H9 (cell line): Measurements from ENCODE around the gene ITPR2. TPM values are rescaled to one million over a fixed set of nuclear protein-coding genes. Genes with fewer than 3 reads are reported as not detected.

Experiments
- DNase-seq: peaks from one replicate; pipeline ENCODE4 v3.0.0-alpha.2; 2017
- H2AFZ ChIP-seq: one replicate; pipeline ENCODE4 v1.6.1; 2013; ENCODE audit warnings: mild to moderate bottlenecking, low read length, control low read depth, moderate library complexity
- H2AK5ac ChIP-seq: 2 replicates; pipeline ENCODE4 v1.6.1; 2013; ENCODE audit warnings: low read length, control low read depth, mixed read lengths; ENCODE audit not compliant: insufficient read length
- H2BK120ac ChIP-seq: one replicate; pipeline ENCODE4 v1.6.1; 2013; ENCODE audit warnings: low read depth, mild to moderate bottlenecking, low read length, control low read depth, inconsistent platforms; ENCODE audit not compliant: poor library complexity, severe bottlenecking
- H2BK12ac ChIP-seq: 2 replicates; pipeline ENCODE4 v1.6.1; 2013; ENCODE audit warnings: low read length, control low read depth, mixed read lengths, low read depth; ENCODE audit not compliant: insufficient read length
- H2BK15ac ChIP-seq: 2 replicates; pipeline ENCODE4 v1.6.1; 2013; ENCODE audit warnings: low read depth, low read length, control low read depth
- H2BK20ac ChIP-seq: one replicate; pipeline ENCODE4 v1.6.1; 2013; ENCODE audit warnings: low read depth, mild to moderate bottlenecking, low read length, control low read depth, inconsistent platforms; ENCODE audit not compliant: poor library complexity, severe bottlenecking
- H2BK5ac ChIP-seq: 2 replicates; pipeline ENCODE4 v1.6.1; 2013; ENCODE audit warnings: low read length, control low read depth, mixed read lengths; ENCODE audit not compliant: insufficient read length
- H3K14ac ChIP-seq: 2 replicates; pipeline ENCODE4 v1.6.1; 2013; ENCODE audit warnings: low read length, control low read depth; ENCODE audit not compliant: insufficient read depth
- H3K18ac ChIP-seq: 2 replicates; pipeline ENCODE4 v1.6.1; 2013; ENCODE audit warnings: low read depth, mild to moderate bottlenecking, mixed read lengths, low read length, control low read depth; ENCODE audit not compliant: insufficient read length
- H3K23ac ChIP-seq: 2 replicates; pipeline ENCODE4 v1.6.1; 2013; ENCODE audit warnings: low read length, control low read depth, mixed read lengths, low read depth; ENCODE audit not compliant: insufficient read length
- H3K23me2 ChIP-seq: 2 replicates; pipeline ENCODE4 v1.6.1; 2013; ENCODE audit warnings: low read depth, mild to moderate bottlenecking, mixed read lengths, low read length, control low read depth; ENCODE audit not compliant: insufficient read length, poor library complexity, severe bottlenecking
- H3K27ac ChIP-seq: 2 replicates; pipeline ENCODE4 v1.5.1; 2013; ENCODE audit warnings: low read length, control low read depth, mixed read lengths, low read depth; ENCODE audit not compliant: insufficient read length
- H3K27me3 ChIP-seq: 2 replicates; pipeline ENCODE4 v1.6.1; 2013; ENCODE audit warnings: low read length, control low read depth, inconsistent platforms; ENCODE audit not compliant: insufficient read depth
- H3K4ac ChIP-seq: 2 replicates; pipeline ENCODE4 v1.6.1; 2013; ENCODE audit warnings: low read depth, mild to moderate bottlenecking, control low read depth, inconsistent platforms, low read length, moderate library complexity
- H3K4me1 ChIP-seq: 2 replicates; pipeline ENCODE4 v1.6.1; 2013; ENCODE audit warnings: low read length, control low read depth, inconsistent platforms; ENCODE audit not compliant: insufficient read depth
- H3K4me2 ChIP-seq: 2 replicates; pipeline ENCODE4 v1.6.1; 2013; ENCODE audit warnings: low read length, control low read depth, mixed read lengths; ENCODE audit not compliant: insufficient read length, insufficient read depth
- H3K56ac ChIP-seq: 2 replicates; pipeline ENCODE4 v1.6.1; 2013; ENCODE audit warnings: low read depth, mild to moderate bottlenecking, mixed read lengths, low read length, control low read depth; ENCODE audit not compliant: insufficient read length
- H3K79me1 ChIP-seq: 2 replicates; pipeline ENCODE4 v1.6.1; 2013; ENCODE audit warnings: low read depth, mild to moderate bottlenecking, moderate library complexity, low read length, control low read depth, inconsistent platforms; ENCODE audit not compliant: insufficient read depth, poor library complexity, severe bottlenecking
- H3K79me2 ChIP-seq: 2 replicates; pipeline ENCODE4 v1.6.1; 2013; ENCODE audit warnings: low read length, control low read depth, inconsistent platforms; ENCODE audit not compliant: insufficient read depth
- H3K9ac ChIP-seq: 2 replicates; pipeline ENCODE4 v1.6.1; 2013; ENCODE audit warnings: low read length, control low read depth, mixed read lengths; ENCODE audit not compliant: insufficient read length; ENCODE audit errors: extremely low read depth
- H3K9me3 ChIP-seq: one replicate; pipeline ENCODE4 v1.6.1; 2013; ENCODE audit warnings: low read depth, low read length, inconsistent platforms; ENCODE audit not compliant: control insufficient read depth
- H3T11ph ChIP-seq: one replicate; pipeline ENCODE4 v1.6.1; 2013; ENCODE audit warnings: mild to moderate bottlenecking, low read length, control low read depth, inconsistent platforms
- H4K20me1 ChIP-seq: one replicate; pipeline ENCODE4 v1.6.1; 2013; ENCODE audit not compliant: control insufficient read depth, insufficient read length, insufficient read depth
- H4K5ac ChIP-seq: 2 replicates; pipeline ENCODE4 v1.6.1; 2013; ENCODE audit warnings: low read depth, mild to moderate bottlenecking, mixed read lengths, low read length, control low read depth; ENCODE audit not compliant: insufficient read length
- H4K8ac ChIP-seq: replicated peaks from 2 replicates; pipeline ENCODE4 v1.6.1; 2013; ENCODE audit warnings: low read length, control low read depth, mixed read lengths, low read depth; ENCODE audit not compliant: insufficient read length
- H4K91ac ChIP-seq: 2 replicates; pipeline ENCODE4 v1.6.1; 2013; ENCODE audit warnings: low read depth, mild to moderate bottlenecking, moderate library complexity, mixed read lengths, low read length, control low read depth; ENCODE audit not compliant: insufficient read length
- H3K27ac Mint-ChIP-seq, 3 experiments: 2 replicates in 2 of 3; 3 replicates in 1 of 3; pipeline ENCODE4 v1.8.0; 2020 to 2021; ENCODE audit warnings: mixed read lengths in 3 of 3, mild to moderate bottlenecking in 1 of 3, moderate library complexity in 1 of 3
- H3K27me3 Mint-ChIP-seq: 2 replicates; pipeline ENCODE4 v1.8.0; 2021; ENCODE audit warnings: low read depth, mild to moderate bottlenecking, moderate library complexity, mixed read lengths
- H3K36me3 Mint-ChIP-seq, 3 experiments: 2 replicates in 2 of 3; 3 replicates in 1 of 3; pipeline ENCODE4 v1.8.0; 2020 to 2021; ENCODE audit warnings: low read depth in 3 of 3, mixed read lengths in 3 of 3; ENCODE audit not compliant: insufficient read depth in 1 of 3
- H3K4me1 Mint-ChIP-seq, 2 experiments: 2 replicates each; pipeline ENCODE4 v1.8.0; 2020; ENCODE audit warnings: mixed read lengths in 2 of 2
- H3K4me3 Mint-ChIP-seq, 2 experiments: 2 replicates in 1 of 2; 3 replicates in 1 of 2; pipeline ENCODE4 v1.8.0; 2020 to 2021; ENCODE audit warnings: mild to moderate bottlenecking in 2 of 2, mixed read lengths in 2 of 2, moderate library complexity in 1 of 2
- H3K9me3 Mint-ChIP-seq, 2 experiments: 2 replicates in 1 of 2; 3 replicates in 1 of 2; pipeline ENCODE4 v1.8.0; 2020; ENCODE audit warnings: mild to moderate bottlenecking in 2 of 2, mixed read lengths in 2 of 2, moderate library complexity in 1 of 2
- CTCF ChIP-seq: fragments of 200-600 bp; sonication (generic); conservative IDR thresholded peaks from 3 replicates; pipeline ENCODE4 v1.8.0; 2021; ENCODE audit warnings: antibody characterized with exemption, mild to moderate bottlenecking
- WGBS: extraction: QIAGEN DNeasy Blood & Tissue Kit; methylation state at CpG from one replicate; pipeline ENCODE4 v1.1.7; 2013; ENCODE audit warnings: missing lambda C conversion rate, low lambda C conversion rate, mixed read lengths; ENCODE audit not compliant: insufficient read length; ENCODE audit errors: extremely low coverage; 5-methylcytosine and 5-hydroxymethylcytosine counted together
- total RNA-seq: library from RNA; stranded (reverse); gene quantifications from 2 replicates; pipeline ENCODE4 v1.2.1, GENCODE V29; 2021

Gene ITPR2
- total RNA-seq, 1 experiment from 2014 or later: 14.8 TPM

- no peak overlapping the region for H3K27ac ChIP-seq
- H3K56ac ChIP-seq: no peak overlapping the region
Measured at GRCh38 chr12:26345471-26346003, 487.5 kb downstream of the ITPR2 start.

More at GRCh38 chr12:26345471-26346003, 487.5 kb downstream of the ITPR2 start:
- no CpG with 5 or more reads among the region's 2 CpGs for whole genome bisulfite sequencing
- Histone ChIP-seq H2BK5ac (no peak overlapping the region), H3K14ac (no peak overlapping the region), H2BK20ac (no peak overlapping the region), H3K4ac (no peak overlapping the region), H3K27me3 (no peaks in the 10 kb centered on the region), H4K20me1 (no peaks in the 10 kb centered on the region), H4K91ac (no peak overlapping the region), H3K4me1 (no peaks in the 10 kb centered on the region), H3K23me2 (no peaks in the 10 kb centered on the region), H2BK15ac (no peak overlapping the region), H4K8ac (no peak overlapping the region), H3K9ac (no peak overlapping the region), H2AK5ac (no peak overlapping the region), H3K23ac (no peak overlapping the region), H2AFZ (no peak overlapping the region), H3T11ph (no peak overlapping the region), H4K5ac (no peak overlapping the region), H2BK120ac (no peak overlapping the region), H3K79me1 (no peaks in the 10 kb centered on the region), H3K9me3 (no peaks in the 10 kb centered on the region), H3K79me2 (no peaks in the 10 kb centered on the region), H2BK12ac (no peak overlapping the region), H3K4me2 (no peak overlapping the region), H3K18ac (no peak overlapping the region)
- Mint-ChIP-seq H3K27ac (no peak overlapping the region), H3K36me3 (no peaks in the 10 kb centered on the region; a peak in 1 of 7 replicates), H3K27me3 (no peaks in the 10 kb centered on the region), H3K9me3 (no peaks in the 10 kb centered on the region), H3K4me1 (peaks cover 14% of the 10 kb centered on the region in 2 experiments), H3K4me3 (no peak overlapping the region)
- DNase-seq: no peak
- no peak for TF ChIP-seq CTCF
